ENCODE data around the gene TMEM87B.

DNA sequence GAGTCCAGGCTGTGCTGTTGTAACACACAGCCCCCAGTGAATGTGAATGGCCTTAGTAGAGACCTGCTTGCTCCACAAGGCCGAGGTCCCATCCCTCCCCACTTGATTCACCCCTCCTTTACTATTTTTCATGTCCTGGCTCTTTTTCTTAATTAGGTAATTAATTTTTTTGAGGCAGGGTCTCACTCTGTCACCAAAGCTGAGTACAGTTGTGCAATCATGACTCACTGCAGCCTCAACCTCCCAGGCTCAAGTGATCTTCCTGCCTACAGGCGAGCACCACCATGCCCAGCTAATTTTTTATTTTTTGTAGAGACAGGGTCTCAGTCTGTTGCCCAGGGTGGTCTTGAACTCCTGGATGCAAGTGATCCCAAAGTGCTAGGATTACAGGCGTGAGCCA, 102.4 kb downstream of the TMEM87B start:
- TF ChIP-seq, protein P1, sequence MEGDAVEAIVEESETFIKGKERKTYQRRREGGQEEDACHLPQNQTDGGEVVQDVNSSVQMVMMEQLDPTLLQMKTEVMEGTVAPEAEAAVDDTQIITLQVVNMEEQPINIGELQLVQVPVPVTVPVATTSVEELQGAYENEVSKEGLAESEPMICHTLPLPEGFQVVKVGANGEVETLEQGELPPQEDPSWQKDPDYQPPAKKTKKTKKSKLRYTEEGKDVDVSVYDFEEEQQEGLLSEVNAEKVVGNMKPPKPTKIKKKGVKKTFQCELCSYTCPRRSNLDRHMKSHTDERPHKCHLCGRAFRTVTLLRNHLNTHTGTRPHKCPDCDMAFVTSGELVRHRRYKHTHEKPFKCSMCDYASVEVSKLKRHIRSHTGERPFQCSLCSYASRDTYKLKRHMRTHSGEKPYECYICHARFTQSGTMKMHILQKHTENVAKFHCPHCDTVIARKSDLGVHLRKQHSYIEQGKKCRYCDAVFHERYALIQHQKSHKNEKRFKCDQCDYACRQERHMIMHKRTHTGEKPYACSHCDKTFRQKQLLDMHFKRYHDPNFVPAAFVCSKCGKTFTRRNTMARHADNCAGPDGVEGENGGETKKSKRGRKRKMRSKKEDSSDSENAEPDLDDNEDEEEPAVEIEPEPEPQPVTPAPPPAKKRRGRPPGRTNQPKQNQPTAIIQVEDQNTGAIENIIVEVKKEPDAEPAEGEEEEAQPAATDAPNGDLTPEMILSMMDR (IDR thresholded peaks at IDR 0.05) = no peak
- TF ChIP-seq POLR2AphosphoS5 (IDR thresholded peaks at IDR 0.05) (no peak), POLR2A (IDR thresholded peaks at IDR 0.05) (no peak)
